Cerebellar nuclear complex (tissue), 1 donor: ENCODE results near the gene FOXN3.
A peak's percentile ranks its signal among the peaks of the same experiment; 100 is the strongest.

Experiments
- DNase-seq, 2 experiments: peaks; one replicate each; lab custom pipeline; 2025; lab: John Stamatoyannopoulos, UW

Gene FOXN3

GRCh38 chr14:89382901-89383845, 33.9 kb downstream of the FOXN3 start:
- DNase-seq: peak in 1 of 2 experiments; percentile 85

- DNase-seq: no peak
Observed at GRCh38 chr14:89382487-89382886, 34.5 kb downstream of the FOXN3 start.

- no peak for DNase-seq
Observed at GRCh38 chr14:89379891-89380820, 36.9 kb downstream of the FOXN3 start.

- DNase-seq: no peak
Observed at GRCh38 chr14:89379006-89379405, 38.0 kb downstream of the FOXN3 start.

GRCh38 chr14:89378119-89378518, 38.9 kb downstream of the FOXN3 start:
- no peak for DNase-seq

GRCh38 chr14:89377544-89377943, 39.5 kb downstream of the FOXN3 start:
- no peak for DNase-seq

- no peak for DNase-seq
Observed at GRCh38 chr14:89374908-89375307, 42.1 kb downstream of the FOXN3 start.

GRCh38 chr14:89373185-89373584, 43.8 kb downstream of the FOXN3 start:
- DNase-seq: no peak

GRCh38 chr14:89372512-89372883, 44.5 kb downstream of the FOXN3 start:
- DNase-seq: no peak

GRCh38 chr14:89371585-89372511, 45.2 kb downstream of the FOXN3 start:
- no peak for DNase-seq

GRCh38 chr14:89370781-89371180, 46.3 kb downstream of the FOXN3 start:
- DNase-seq: no peak

GRCh38 chr14:89370381-89370780, 46.7 kb downstream of the FOXN3 start:
- DNase-seq: no peak

GRCh38 chr14:89369656-89370055, 47.4 kb downstream of the FOXN3 start:
- no peak for DNase-seq

GRCh38 chr14:89368490-89369477, 48.2 kb downstream of the FOXN3 start:
- DNase-seq: no peak

- DNase-seq: no peak
Observed at GRCh38 chr14:89367779-89368120, 49.3 kb downstream of the FOXN3 start.

- no peak for DNase-seq
Observed at GRCh38 chr14:89366864-89367778, 49.9 kb downstream of the FOXN3 start.

GRCh38 chr14:89365061-89365801, 51.8 kb downstream of the FOXN3 start:
- no peak for DNase-seq

GRCh38 chr14:89364316-89364715, 52.7 kb downstream of the FOXN3 start:
- DNase-seq: peak in 1 of 2 experiments; percentile 53

- DNase-seq: no peak
Observed at GRCh38 chr14:89360277-89360676, 56.8 kb downstream of the FOXN3 start.
